Endothelial cell of umbilical vein (primary cell): ENCODE data around the gene DNAH3.

Experiments used
- CTCF ChIP-seq, 2 donors: IDR thresholded peaks; 1 replicate in 1 of 2; 2 replicates in 1 of 2; pipeline ENCODE4 v1.5.1; 2011; ENCODE audit warnings: low read length in 2 of 2, mild to moderate bottlenecking in 2 of 2, moderate library complexity in 2 of 2, control low read depth in 1 of 2, inconsistent platforms in 1 of 2, low read depth in 1 of 2; ENCODE audit not compliant: insufficient read depth in 1 of 2; ENCODE audit errors: extremely low read depth in 1 of 2
- EZH2 ChIP-seq: IDR thresholded peaks from 2 replicates; pipeline ENCODE4 v1.6.1; 2012; ENCODE audit warnings: borderline replicate concordance, low read depth, mild to moderate bottlenecking, moderate library complexity, low read length, inconsistent platforms; ENCODE audit not compliant: severe bottlenecking
- FOS ChIP-seq: IDR thresholded peaks from 2 replicates; pipeline ENCODE4 v1.6.1; 2011; ENCODE audit warnings: mild to moderate bottlenecking, low read length, moderate library complexity, borderline replicate concordance; ENCODE audit not compliant: insufficient read depth
- MYC ChIP-seq: IDR thresholded peaks from one replicate; pipeline ENCODE4 v1.6.1; 2011; ENCODE audit warnings: mild to moderate bottlenecking, low read depth, low read length
- POLR2A ChIP-seq: IDR thresholded peaks from 2 replicates; pipeline ENCODE4 v1.6.1; 2012; ENCODE audit warnings: low read depth, mild to moderate bottlenecking, control low read depth, low read length

- no peak for TF ChIP-seq CTCF (IDR thresholded peaks at IDR 0.05; ENCODE audit: extremely low read depth in 1 of 2, insufficient read depth in 1 of 2, low read depth in 1 of 2, low read length in 2 of 2)
- TF ChIP-seq FOS, result no peak
- no peak for TF ChIP-seq POLR2A
- TF ChIP-seq EZH2, result no peak
- no peak for TF ChIP-seq MYC
Measured at GRCh38 chr16:21081329-21081728, 69.3 kb downstream of the DNAH3 start.
